ENCODE results near the gene UBAC1.

DNA sequence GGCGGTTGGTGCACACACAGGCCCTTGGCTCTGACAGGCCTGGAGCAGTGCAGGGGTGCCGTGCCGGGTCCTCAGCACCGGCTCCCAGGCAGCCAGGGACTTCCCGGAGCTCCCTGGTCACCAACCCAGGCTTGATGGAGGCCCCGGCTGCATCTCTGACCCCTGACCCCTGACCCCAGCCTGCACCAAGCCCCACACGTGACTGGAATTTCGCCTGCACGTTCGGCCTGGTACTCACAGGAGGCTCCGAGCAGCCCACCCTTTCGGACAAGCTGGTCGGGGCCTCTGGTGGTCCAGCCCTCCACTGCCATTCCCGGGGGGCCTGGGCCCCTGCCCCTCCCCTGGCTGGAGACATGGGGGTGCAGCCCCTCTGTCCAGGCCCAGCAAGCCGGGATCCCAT lies 25.4 kb upstream of the UBAC1 start:
- no peak for TF ChIP-seq EZH2 (IDR thresholded peaks at IDR 0.05; ENCODE audit: borderline replicate concordance, low read length)
- TF ChIP-seq, protein P1, sequence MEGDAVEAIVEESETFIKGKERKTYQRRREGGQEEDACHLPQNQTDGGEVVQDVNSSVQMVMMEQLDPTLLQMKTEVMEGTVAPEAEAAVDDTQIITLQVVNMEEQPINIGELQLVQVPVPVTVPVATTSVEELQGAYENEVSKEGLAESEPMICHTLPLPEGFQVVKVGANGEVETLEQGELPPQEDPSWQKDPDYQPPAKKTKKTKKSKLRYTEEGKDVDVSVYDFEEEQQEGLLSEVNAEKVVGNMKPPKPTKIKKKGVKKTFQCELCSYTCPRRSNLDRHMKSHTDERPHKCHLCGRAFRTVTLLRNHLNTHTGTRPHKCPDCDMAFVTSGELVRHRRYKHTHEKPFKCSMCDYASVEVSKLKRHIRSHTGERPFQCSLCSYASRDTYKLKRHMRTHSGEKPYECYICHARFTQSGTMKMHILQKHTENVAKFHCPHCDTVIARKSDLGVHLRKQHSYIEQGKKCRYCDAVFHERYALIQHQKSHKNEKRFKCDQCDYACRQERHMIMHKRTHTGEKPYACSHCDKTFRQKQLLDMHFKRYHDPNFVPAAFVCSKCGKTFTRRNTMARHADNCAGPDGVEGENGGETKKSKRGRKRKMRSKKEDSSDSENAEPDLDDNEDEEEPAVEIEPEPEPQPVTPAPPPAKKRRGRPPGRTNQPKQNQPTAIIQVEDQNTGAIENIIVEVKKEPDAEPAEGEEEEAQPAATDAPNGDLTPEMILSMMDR (conservative IDR thresholded peaks at IDR 0.05 in 1 of 2, IDR thresholded peaks at IDR 0.05 in 1 of 2; ENCODE audit: extremely low read depth in 1 of 2, insufficient read depth in 1 of 2, low read depth in 1 of 2, low read length in 2 of 2): no peak

All from mammary epithelial cell (primary cell).